HepG2 (cell line): ENCODE measurements around the gene CAGE1. TPM values are rescaled to one million over a fixed set of nuclear protein-coding genes. Genes with fewer than 3 reads are reported as not detected.

Experiments
- ELF3 ChIP-seq: IDR thresholded peaks from 2 replicates; pipeline ENCODE4 v1.6.1; 2016; ENCODE audit warnings: missing genetic modification reagents, missing compliant biosample characterization
- GABPB1 ChIP-seq: IDR thresholded peaks from 2 replicates; pipeline ENCODE4 v1.6.1; 2016; ENCODE audit warnings: mild to moderate bottlenecking, missing genetic modification reagents, moderate library complexity, missing compliant biosample characterization
- JUNB ChIP-seq: sonication (generic); formaldehyde crosslinking; IDR thresholded peaks from 2 replicates; pipeline ENCODE4 v1.8.0; 2022; ENCODE audit warnings: missing genetic modification reagents, mild to moderate bottlenecking, borderline replicate concordance
- MXI1 ChIP-seq: IDR thresholded peaks from 3 replicates; pipeline ENCODE4 v1.6.1; 2012; ENCODE audit warnings: low read depth, low read length, inconsistent platforms, borderline replicate concordance
- NR2F1 ChIP-seq, 2 experiments: fragments of 450-650 bp in 1 of 2; formaldehyde crosslinking in 1 of 2; IDR thresholded peaks; 2 replicates each; pipeline versions ENCODE4 v1.5.0 to v1.6.1; 2016 to 2020; ENCODE audit warnings: mild to moderate bottlenecking in 1 of 2, missing compliant biosample characterization in 1 of 2, missing genetic modification reagents in 1 of 2, moderate library complexity in 1 of 2
- NR2F6 ChIP-seq, 2 experiments: IDR thresholded peaks; 2 replicates each; pipeline ENCODE4 v1.6.1; 2016; ENCODE audit warnings: antibody characterized with exemption in 1 of 2, mild to moderate bottlenecking in 1 of 2
- PTBP1 ChIP-seq: fragments of 200-400 bp; formaldehyde crosslinking; IDR thresholded peaks from 2 replicates; pipeline ENCODE4 v1.6.1; 2018; ENCODE audit warnings: low read length, low read depth; ENCODE audit not compliant: poor library complexity, severe bottlenecking
- SALL1 ChIP-seq: sonication (generic); formaldehyde crosslinking; IDR thresholded peaks from 2 replicates; pipeline ENCODE4 v1.8.0; 2022; ENCODE audit warnings: mild to moderate bottlenecking, missing genetic modification reagents
- TBX3 ChIP-seq: fragments of 450-650 bp; IDR thresholded peaks from 2 replicates; pipeline ENCODE4 v1.6.1; 2017; ENCODE audit warnings: antibody characterized with exemption, mild to moderate bottlenecking, inconsistent platforms, borderline replicate concordance
- TERF1 ChIP-seq: sonication (generic); formaldehyde crosslinking; IDR thresholded peaks from 2 replicates; pipeline ENCODE4 v1.8.0; 2022; ENCODE audit warnings: mild to moderate bottlenecking, missing genetic modification reagents, moderate library complexity
- THAP8 ChIP-seq: sonication (generic); formaldehyde crosslinking; IDR thresholded peaks from 2 replicates; pipeline ENCODE4 v1.5.1; 2020; ENCODE audit warnings: missing genetic modification reagents, mild to moderate bottlenecking, borderline replicate concordance
- ZNF256 ChIP-seq: sonication (generic); formaldehyde crosslinking; conservative IDR thresholded peaks from 2 replicates; pipeline ENCODE4 v1.4.0; 2020; ENCODE audit warnings: missing genetic modification reagents
- ZNF343 ChIP-seq: sonication (generic); formaldehyde crosslinking; IDR thresholded peaks from 2 replicates; pipeline ENCODE4 v1.4.0; 2020; ENCODE audit warnings: mild to moderate bottlenecking, missing genetic modification reagents
- ZNF589 ChIP-seq: sonication (generic); formaldehyde crosslinking; conservative IDR thresholded peaks from 2 replicates; pipeline ENCODE4 v1.8.0; 2022; ENCODE audit warnings: mild to moderate bottlenecking, moderate library complexity, missing genetic modification reagents
- ZNF687 ChIP-seq: sonication (generic); formaldehyde crosslinking; IDR thresholded peaks from 2 replicates; pipeline ENCODE4 v1.5.1; 2020; ENCODE audit warnings: mild to moderate bottlenecking, missing genetic modification reagents, moderate library complexity
- ZNF746 ChIP-seq: sonication (generic); formaldehyde crosslinking; IDR thresholded peaks from 2 replicates; pipeline ENCODE4 v1.8.0; 2022; ENCODE audit warnings: mild to moderate bottlenecking, missing genetic modification reagents
- ZNF839 ChIP-seq: sonication (generic); formaldehyde crosslinking; IDR thresholded peaks from 2 replicates; pipeline ENCODE4 v1.4.0; 2020; ENCODE audit warnings: missing genetic modification reagents, mild to moderate bottlenecking, borderline replicate concordance
- ZSCAN22 ChIP-seq: sonication (generic); formaldehyde crosslinking; IDR thresholded peaks from 2 replicates; pipeline ENCODE4 v1.4.0; 2020; ENCODE audit warnings: mild to moderate bottlenecking, missing genetic modification reagents
- polyA plus RNA-seq, 8 experiments: library from polyadenylated mRNA; depleted of rRNA in 3 of 8; stranded (reverse) in 7 of 8; unstranded in 1 of 8; fragments of >200 nt; fragmentation: Illumina TruSeq in 4 of 8; extraction: Trizol in 4 of 8; gene quantifications; 2 replicates each; pipeline versions ENCODE4 v1.2.1 to v1.2.3, GENCODE V29; 2011 to 2016; ENCODE audit warnings: low read depth in 4 of 8, missing spikeins in 1 of 8, mixed read lengths in 1 of 8; ENCODE audit not compliant: insufficient read depth in 1 of 8
- total RNA-seq, 5 experiments: library from RNA; depleted of rRNA; stranded (reverse); fragments of >200 nt; fragmentation: Illumina TruSeq; extraction: Trizol; gene quantifications; 2 replicates each; pipeline ENCODE4 v1.2.3, GENCODE V29; 2016; ENCODE audit warnings: low read depth in 1 of 5

Gene CAGE1
- total and polyA plus RNA-seq, 2 of the 13 experiments (the other 11 are each of a cell fraction or from before 2014, with no cell fraction given), result 0.03 to 0.15 TPM

GRCh38 chr6:7341989-7342742 is 47.4 kb downstream of the CAGE1 start (continued):
- TF ChIP-seq SALL1, result peak; percentile 57
- TF ChIP-seq NR2F1 (CRISPR knock-in tag; IDR thresholded peaks at IDR 0.05), result no peak
- no peak for TF ChIP-seq TERF1
- TF ChIP-seq ZNF256 (CRISPR knock-in tag), result no peak
- TF ChIP-seq TBX3, result 0 out of 2 replicates have a peak, but pooled peaks have one; percentile 40
- peak; percentile 42; the same call in 1 of the 2 replicates for TF ChIP-seq ZNF687 (CRISPR knock-in tag)
- no peak for TF ChIP-seq GABPB1 (CRISPR knock-in tag)
- TF ChIP-seq ELF3 (CRISPR knock-in tag), result peak; percentile 61; the same call in 1 of the 2 replicates
- no peak for TF ChIP-seq ZSCAN22 (CRISPR knock-in tag)
- TF ChIP-seq ZNF839 (CRISPR knock-in tag), result no peak
- TF ChIP-seq PTBP1, result no peak
- TF ChIP-seq ZNF343 (CRISPR knock-in tag), result no peak
- peak; percentile 94 for TF ChIP-seq JUNB (CRISPR knock-in tag)
- no peak for TF ChIP-seq NR2F6 (IDR thresholded peaks at IDR 0.05)
- TF ChIP-seq NR2F6 (CRISPR knock-in tag; IDR thresholded peaks at IDR 0.05), result peak; percentile 24; the same call in 1 of the 2 replicates
- no peak for TF ChIP-seq ZNF746
- no peak for TF ChIP-seq THAP8 (CRISPR knock-in tag)
- 0 out of 3 replicates have a peak, but pooled peaks have one; percentile 38 for TF ChIP-seq MXI1
- TF ChIP-seq ZNF589 (CRISPR knock-in tag), result no peak
